BLaER1 (cell line): ENCODE results near the gene CEP131.

Experiments used
- H3K27ac ChIP-seq: shearing (Covaris generic); formaldehyde crosslinking; 2 replicates; pipeline ENCODE4 v1.8.1; 2022
- H3K27me3 ChIP-seq: shearing (Covaris generic); formaldehyde crosslinking; 2 replicates; pipeline ENCODE4 v1.8.1; 2022
- H3K36me3 ChIP-seq: shearing (Covaris generic); formaldehyde crosslinking; 2 replicates; pipeline ENCODE4 v1.8.1; 2022
- H3K4me1 ChIP-seq: shearing (Covaris generic); formaldehyde crosslinking; 2 replicates; pipeline ENCODE4 v1.8.1; 2022
- H3K4me2 ChIP-seq: shearing (Covaris generic); formaldehyde crosslinking; 2 replicates; pipeline ENCODE4 v1.8.1; 2022
- H3K4me3 ChIP-seq: shearing (Covaris generic); formaldehyde crosslinking; 2 replicates; pipeline ENCODE4 v1.8.1; 2022
- H3K9ac ChIP-seq: shearing (Covaris generic); formaldehyde crosslinking; 2 replicates; pipeline ENCODE4 v1.8.1; 2022
- H3K9me3 ChIP-seq: shearing (Covaris generic); formaldehyde crosslinking; 2 replicates; pipeline ENCODE4 v1.8.1; 2022
- H4K20me1 ChIP-seq: shearing (Covaris generic); formaldehyde crosslinking; 2 replicates; pipeline ENCODE4 v1.8.1; 2022
- Cebpa-rat ChIP-seq: shearing (Covaris generic); IDR thresholded peaks from 2 replicates; pipeline ENCODE4 v1.8.1; 2022

Gene CEP131

DNA sequence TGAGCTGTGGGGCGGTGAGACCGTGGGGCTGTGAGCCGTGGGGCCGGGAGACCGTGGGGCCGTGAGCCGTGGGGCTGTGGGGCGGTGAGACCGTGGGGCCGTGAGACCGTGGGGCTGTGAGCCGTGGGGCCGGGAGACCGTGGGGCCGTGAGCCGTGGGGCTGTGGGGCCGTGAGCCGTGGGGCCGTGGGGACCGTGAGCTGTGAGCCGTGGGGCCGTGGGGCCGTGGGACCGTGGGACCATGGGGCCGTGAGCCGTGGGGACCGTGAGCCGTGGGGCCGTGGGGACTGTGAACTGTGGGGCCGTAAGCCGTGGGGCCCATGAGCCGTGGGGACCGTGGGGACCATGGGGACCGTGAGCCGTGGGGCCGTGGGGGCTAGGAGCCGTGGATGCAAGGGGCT is 82.1 kb downstream of the CEP131 start:
- Histone ChIP-seq H3K4me2 (peak overlapping the region; percentile 91), H3K27me3 (no peaks in the 10 kb centered on the region), H3K4me3 (no peak overlapping the region), H3K4me1 (peaks cover 78% of the 10 kb centered on the region), H4K20me1 (no peaks in the 10 kb centered on the region), H3K27ac (peak overlapping the region; percentile 62; the same call in 1 of the 2 replicates), H3K9me3 (no peaks in the 10 kb centered on the region), H3K9ac (no peak overlapping the region), H3K36me3 (no peaks in the 10 kb centered on the region)
- TF ChIP-seq Cebpa-rat = no peak

DNA sequence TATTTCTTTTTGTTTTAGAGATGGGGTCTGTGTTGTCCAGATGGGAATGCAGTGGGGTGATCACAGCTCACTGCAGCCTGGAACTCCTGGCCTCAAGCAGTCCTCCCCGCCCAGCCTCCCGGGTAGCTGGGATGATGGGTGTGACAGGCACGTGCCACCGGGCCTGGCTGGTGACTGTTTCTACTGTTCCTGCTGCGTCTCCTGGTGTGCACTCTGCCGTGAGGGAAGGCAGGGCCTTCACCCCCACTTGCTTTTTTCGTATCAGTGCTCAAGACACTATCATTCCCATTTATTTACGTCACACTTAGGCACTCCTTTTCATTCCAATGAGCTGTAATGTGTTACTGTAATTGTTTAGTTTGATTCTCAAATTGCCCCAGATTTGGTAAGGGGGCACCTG is 82.7 kb downstream of the CEP131 start:
- no peaks in the 10 kb centered on the region for H3K36me3 ChIP-seq

More for the DNA sequence above, 82.7 kb downstream of the CEP131 start:
- H3K4me2 ChIP-seq = peak overlapping the region; percentile 37
- H3K4me3 ChIP-seq = no peak overlapping the region
- H3K27ac ChIP-seq = no peak overlapping the region
- H3K9me3 ChIP-seq = no peaks in the 10 kb centered on the region
- TF ChIP-seq Cebpa-rat = no peak
- peaks cover 5% of the 10 kb centered on the region; the same call in 1 of the 2 replicates for H4K20me1 ChIP-seq
- H3K9ac ChIP-seq = no peak overlapping the region
- no peaks in the 10 kb centered on the region for H3K27me3 ChIP-seq
- peaks cover 79% of the 10 kb centered on the region for H3K4me1 ChIP-seq
